ENCODE data around the gene CFAP299.

GRCh38 chr4:80306260-80306659 lies 29.3 kb upstream of the CFAP299 start:
- TF ChIP-seq TAF1 (IDR thresholded peaks at IDR 0.05; ENCODE audit: low read depth, low read length) (no peak), SPI1 (IDR thresholded peaks at IDR 0.05; ENCODE audit: low read depth, low read length) (no peak), POLR2A (IDR thresholded peaks at IDR 0.05; ENCODE audit: low read depth, low read length) (no peak), POLR2AphosphoS5 (IDR thresholded peaks at IDR 0.05; ENCODE audit: low read depth, low read length) (no peak), PAX5 (IDR thresholded peaks at IDR 0.05; ENCODE audit: insufficient read depth, low read length, severe bottlenecking) (no peak)

Measured in GM12891 (cell line).